DMS 273 (cell line): ENCODE measurements around the gene EFCAB6.

ENCODE experiments used
- DNase-seq: peaks from one replicate; lab custom pipeline; 2025; ENCODE audit not compliant: unreplicated experiment; lab: John Stamatoyannopoulos, UW

The EFCAB6 gene

GRCh38 chr22:43831561-43832392, 19.7 kb upstream of the EFCAB6 start:
- no peak for DNase-seq

- no peak for DNase-seq
These were observed 18.9 kb upstream of the EFCAB6 start for GRCh38 chr22:43830931-43831560.

- peak; percentile 71 for DNase-seq
These were observed 18.1 kb upstream of the EFCAB6 start for GRCh38 chr22:43829904-43830851.

GRCh38 chr22:43828998-43829782, 17.1 kb upstream of the EFCAB6 start:
- peak; percentile 89 for DNase-seq

DNA sequence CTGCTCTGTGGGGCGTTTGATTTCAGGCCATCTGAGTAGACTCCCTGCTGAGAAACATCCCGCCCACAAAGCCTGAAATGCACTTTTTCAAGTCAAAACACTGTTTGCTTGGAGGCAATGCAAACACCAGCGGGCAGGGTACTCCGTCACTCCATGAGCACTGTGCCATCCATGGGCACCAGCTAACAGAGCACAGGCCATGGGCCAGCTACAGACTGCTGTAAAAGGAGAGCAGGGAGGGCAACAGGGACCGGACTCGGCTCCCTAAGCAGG, 16.6 kb upstream of the EFCAB6 start:
- no peak for DNase-seq

DNA sequence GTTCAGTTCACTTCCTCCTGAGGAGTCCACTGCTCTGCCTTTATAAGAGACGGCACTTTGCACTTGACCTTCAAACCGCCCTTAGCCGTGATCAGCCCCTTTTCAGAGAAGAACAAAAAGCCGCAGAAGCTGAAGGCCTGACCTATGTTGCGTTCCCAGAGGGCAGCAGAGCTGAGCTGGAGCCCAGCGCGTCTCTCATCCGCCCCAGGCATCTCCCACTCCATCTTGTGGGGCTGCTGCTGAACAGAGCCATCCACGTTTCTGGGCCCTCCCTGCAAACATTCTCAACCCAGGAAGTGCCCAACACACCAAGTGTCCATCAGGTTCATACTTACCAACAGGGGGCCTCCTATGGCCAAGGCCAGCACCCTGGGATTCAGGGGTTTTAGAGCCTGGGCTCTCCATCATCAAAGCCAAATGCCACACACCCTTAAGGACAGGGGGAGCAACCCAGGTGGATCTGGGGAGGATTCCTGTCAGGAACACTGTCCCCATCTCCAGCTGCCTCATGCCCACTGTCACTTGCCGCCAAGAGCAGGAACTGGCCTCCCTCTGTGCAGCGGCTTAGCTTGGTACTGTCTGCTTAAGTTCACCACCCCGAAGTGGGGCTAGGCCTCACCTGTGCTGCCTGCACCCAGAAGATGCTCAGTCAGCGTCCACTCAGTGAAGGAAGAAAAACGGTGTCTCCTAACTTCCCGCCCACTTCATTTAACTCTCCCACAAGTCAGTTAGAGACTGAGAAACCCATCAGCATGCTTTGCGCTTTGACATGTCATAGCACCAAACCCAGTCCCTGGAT, 16.0 kb upstream of the EFCAB6 start:
- DNase-seq, result no peak

DNA sequence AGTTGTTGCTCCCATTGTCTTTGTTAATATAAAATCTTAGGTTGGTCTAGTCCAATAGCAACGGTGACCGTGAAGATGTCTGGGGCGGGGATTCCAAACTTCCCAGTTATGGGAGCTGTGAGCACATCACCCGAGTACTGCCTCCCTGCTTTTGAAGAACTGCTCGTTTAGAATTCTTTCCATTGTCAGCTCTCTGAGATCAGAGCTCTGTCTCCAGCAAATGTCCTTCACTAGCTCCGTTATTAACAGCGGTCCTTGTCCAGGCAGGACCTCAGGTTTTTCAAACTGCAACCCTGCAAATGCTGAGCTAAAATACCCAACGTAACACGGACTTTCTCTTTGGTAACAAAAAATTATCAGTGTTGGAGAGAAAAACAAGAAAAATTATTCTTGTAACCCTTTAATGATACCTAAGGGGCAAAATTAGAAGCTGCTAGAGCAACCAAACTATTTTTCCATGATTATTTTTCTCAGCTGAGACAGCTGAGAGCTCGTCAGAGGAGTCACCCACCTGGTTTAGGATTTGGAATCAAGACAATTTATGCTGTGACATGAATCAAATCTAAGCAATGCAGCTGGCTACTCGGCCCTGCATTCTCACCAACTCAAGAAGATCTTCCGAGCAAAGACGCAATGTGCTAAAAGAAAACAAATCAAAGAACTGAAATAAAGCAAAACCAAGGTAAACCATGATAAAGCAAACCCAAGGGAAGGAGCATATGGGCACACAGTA, 15.1 kb upstream of the EFCAB6 start:
- DNase-seq, result no peak

GRCh38 chr22:43826142-43827002, 14.3 kb upstream of the EFCAB6 start:
- DNase-seq, result peak; percentile 23

DNA sequence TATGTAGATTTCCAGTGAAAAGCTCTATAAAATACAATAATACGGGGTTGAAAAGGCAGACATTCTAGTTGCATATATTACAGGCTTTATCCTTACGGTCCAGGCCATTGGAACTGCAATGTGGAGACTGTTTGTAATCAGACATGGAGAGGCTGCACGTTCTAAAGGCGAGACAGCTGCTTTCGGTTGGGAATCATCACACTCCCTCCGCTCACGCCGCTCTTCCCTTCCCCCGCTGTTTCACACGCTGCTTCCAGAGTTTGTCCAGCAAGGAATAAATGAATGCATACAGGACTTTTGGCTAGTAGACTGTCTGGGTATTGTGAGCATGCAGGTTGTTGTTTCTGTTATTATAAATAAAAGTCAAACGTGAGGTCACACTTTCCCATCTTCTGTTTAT, 13.5 kb upstream of the EFCAB6 start:
- no peak for DNase-seq

- DNase-seq, result no peak
These were observed 12.8 kb upstream of the EFCAB6 start for GRCh38 chr22:43824724-43825420.

DNA sequence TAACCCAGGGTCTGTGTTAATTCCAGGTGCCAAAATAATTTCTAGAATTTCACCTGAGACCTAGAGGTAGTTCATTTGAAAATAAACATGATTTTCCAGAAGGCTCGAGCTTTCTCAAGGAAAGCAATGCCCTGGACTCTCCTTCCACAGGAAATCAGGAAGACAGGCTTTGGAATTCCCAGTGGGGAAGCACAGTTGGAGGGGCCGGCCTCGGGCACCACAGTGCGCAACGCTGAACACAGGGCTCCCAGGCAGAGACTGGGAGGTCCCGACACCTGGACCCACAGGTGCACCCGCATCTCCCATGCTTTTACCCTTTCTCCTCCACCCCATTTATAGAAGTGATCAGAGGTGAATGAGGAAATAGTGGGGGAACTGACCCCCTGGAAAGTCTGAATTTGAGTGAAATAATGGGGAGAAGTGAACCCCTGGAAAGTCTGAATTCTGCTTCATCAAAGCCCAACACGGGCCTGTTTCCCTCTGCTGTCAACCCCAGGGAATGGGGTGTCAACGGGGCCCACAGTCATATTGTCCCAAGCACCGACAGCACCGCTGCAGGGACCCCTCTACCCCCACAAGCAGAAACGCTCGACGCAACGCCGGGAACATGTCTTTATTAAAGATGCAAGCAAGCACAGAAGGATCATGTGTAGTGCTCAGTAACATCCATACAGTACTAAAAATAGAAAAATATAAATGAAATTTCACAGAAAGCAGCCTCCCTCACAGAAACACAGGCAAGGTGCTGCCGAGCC, 12.0 kb upstream of the EFCAB6 start:
- no peak for DNase-seq

DNA sequence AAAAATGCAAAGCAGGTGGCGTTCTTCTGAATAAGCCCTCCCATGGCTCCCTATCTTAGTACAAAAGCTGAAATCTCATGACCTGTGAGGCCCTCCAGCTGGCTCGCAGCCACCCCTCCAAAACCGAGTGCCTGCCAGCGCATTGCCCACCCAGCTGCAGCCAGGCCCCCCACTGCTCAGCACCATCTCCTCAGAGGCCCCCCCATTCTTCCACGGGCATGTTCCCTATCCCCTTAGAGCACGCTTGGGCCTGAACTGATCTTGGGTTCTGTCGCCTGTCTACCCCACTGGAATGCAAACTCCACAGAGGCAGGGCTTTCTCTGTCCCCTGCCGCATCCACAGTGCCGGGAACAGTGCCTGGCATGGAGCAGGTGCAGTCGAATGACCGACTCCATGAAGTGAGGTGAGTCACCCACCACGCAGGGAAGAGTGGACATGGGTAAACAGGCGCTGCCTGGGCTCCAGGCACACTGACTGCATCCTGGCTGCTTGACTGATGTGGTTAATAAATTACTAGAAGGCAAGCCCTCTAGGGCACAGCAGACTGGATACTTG, 11.3 kb upstream of the EFCAB6 start:
- DNase-seq, result no peak

DNA sequence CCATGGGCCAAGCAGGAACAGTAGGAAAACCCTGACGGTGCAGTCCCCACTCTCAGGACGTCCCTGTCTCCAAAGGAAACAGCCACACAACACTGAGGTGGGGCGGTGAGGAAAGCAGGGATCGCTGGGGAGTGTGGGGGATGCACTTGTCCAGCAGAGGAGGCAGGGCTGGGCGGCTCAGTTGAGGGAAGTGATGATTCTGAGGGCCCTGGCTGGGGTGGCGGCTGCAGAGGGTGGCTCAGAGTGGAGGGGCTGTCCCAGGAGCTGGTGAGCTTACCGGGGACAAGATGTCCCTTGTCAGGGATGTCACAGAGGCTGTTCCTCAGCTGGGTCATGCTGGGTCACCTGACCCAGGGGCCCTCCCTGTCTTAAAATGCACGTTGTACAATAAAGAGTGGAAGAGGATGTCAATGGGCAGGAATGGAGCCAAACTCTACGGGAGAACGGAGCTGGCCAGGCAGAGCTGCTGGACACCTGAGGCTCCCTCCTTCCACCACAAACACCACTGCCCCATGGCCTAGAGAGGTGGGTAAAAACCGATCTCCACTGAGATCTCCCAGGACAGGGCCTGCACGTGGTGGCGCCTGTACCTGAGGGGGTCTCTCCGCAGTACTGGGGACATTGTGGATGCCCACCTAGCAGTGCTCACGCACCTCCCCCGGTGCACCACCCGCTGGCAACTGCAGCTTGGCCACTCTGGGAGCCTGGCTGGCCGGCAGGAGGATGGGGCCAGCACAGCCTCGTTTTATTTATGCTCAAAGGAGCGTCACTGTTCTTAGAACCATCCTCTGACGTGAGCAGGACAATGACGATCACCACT, 9.7 kb upstream of the EFCAB6 start:
- DNase-seq, result no peak

GRCh38 chr22:43820651-43821305, 8.7 kb upstream of the EFCAB6 start:
- DNase-seq, result no peak

GRCh38 chr22:43819931-43820640, 8.0 kb upstream of the EFCAB6 start:
- no peak for DNase-seq
